K562 (cell line): ENCODE results near the gene ANKRD23.
A peak's percentile ranks its signal among the peaks of the same experiment; 100 is the strongest.

Source experiments
- ARID4B ChIP-seq: sonication (generic); formaldehyde crosslinking; IDR thresholded peaks from 2 replicates; pipeline ENCODE4 v1.8.0; 2022; ENCODE audit warnings: mild to moderate bottlenecking, missing genetic modification reagents
- CBX5 ChIP-seq: IDR thresholded peaks from 2 replicates; pipeline ENCODE4 v1.6.1; 2014; ENCODE audit warnings: low read depth, borderline replicate concordance
- CTCF ChIP-seq, 3 experiments: IDR thresholded peaks in 2 of 3; conservative IDR thresholded peaks in 1 of 3; 2 replicates each; pipeline ENCODE4 v1.5.1; 2011 to 2012; ENCODE audit warnings: low read length in 3 of 3, mild to moderate bottlenecking in 3 of 3, control low read depth in 2 of 3, improper control_type of control experiment in 1 of 3, inconsistent platforms in 1 of 3, low read depth in 1 of 3, mixed read lengths in 1 of 3, moderate library complexity in 1 of 3; ENCODE audit not compliant: insufficient read depth in 2 of 3
- ELF4 ChIP-seq: fragments of 450-650 bp; formaldehyde crosslinking; IDR thresholded peaks from 2 replicates; pipeline ENCODE4 v1.4.0; 2022; ENCODE audit warnings: missing genetic modification characterization
- HMG20B ChIP-seq: fragments of 250-450 bp; sonication (Bioruptor Pico); IDR thresholded peaks from 2 replicates; pipeline ENCODE4 v1.5.0; 2021; ENCODE audit warnings: mild to moderate bottlenecking
- NR3C1 ChIP-seq: sonication (generic); formaldehyde crosslinking; IDR thresholded peaks from 2 replicates; pipeline ENCODE4 v1.8.1; 2022; ENCODE audit warnings: missing genetic modification reagents
- POLR2G ChIP-seq: fragments of 200-400 bp; formaldehyde crosslinking; IDR thresholded peaks from 2 replicates; pipeline ENCODE4 v1.6.1; 2017; ENCODE audit warnings: low read depth, mild to moderate bottlenecking, antibody characterized with exemption, low read length, moderate library complexity
- RUNX1 ChIP-seq: sonication (generic); IDR thresholded peaks from 2 replicates; pipeline ENCODE4 v1.6.1; 2016; ENCODE audit warnings: antibody characterized with exemption, low read depth
- ZNF277 ChIP-seq: fragments of 250-450 bp; sonication (Bioruptor Pico); IDR thresholded peaks from 2 replicates; pipeline ENCODE4 v1.8.0; 2022; ENCODE audit warnings: inconsistent platforms, mild to moderate bottlenecking, moderate library complexity, borderline replicate concordance
- ZSCAN29 ChIP-seq: fragments of 450-650 bp; IDR thresholded peaks from 2 replicates; pipeline ENCODE4 v1.6.1; 2017

- TF ChIP-seq ELF4 (no peak), RUNX1 (no peak), CTCF (IDR thresholded peaks at IDR 0.05 in 2 of 3, conservative IDR thresholded peaks at IDR 0.05 in 1 of 3; ENCODE audit: insufficient read depth in 2 of 3, low read depth in 1 of 3, low read length in 3 of 3) (no peak), NR3C1 (no peak), POLR2G (peak; percentile 57), ZSCAN29 (no peak), CBX5 (no peak), ARID4B (CRISPR knock-in tag) (no peak), ZNF277 (no peak), HMG20B (CRISPR knock-in tag) (no peak)
Observed at GRCh38 chr2:96828436-96828835, 15.4 kb downstream of the ANKRD23 start.
